GM06990 (cell line): ENCODE measurements around the gene OR4F6.

Source experiments
- DNase-seq: peaks from one replicate; pipeline ENCODE4 v3.0.0-alpha.2; 2011; ENCODE audit not compliant: insufficient read length; ENCODE audit errors: extremely low read depth
- H3K27me3 ChIP-seq: replicated peaks from 2 replicates; pipeline ENCODE4 v1.6.0; 2011; ENCODE audit warnings: low read length; ENCODE audit not compliant: control insufficient read depth, insufficient read depth
- H3K36me3 ChIP-seq: 2 replicates; pipeline ENCODE4 v1.5.1; 2011; ENCODE audit warnings: low read length; ENCODE audit not compliant: control insufficient read depth, insufficient read depth
- H3K4me3 ChIP-seq: replicated peaks from 2 replicates; pipeline ENCODE4 v1.5.1; 2011; ENCODE audit warnings: low read depth, mild to moderate bottlenecking, control low read depth, low read length
- CTCF ChIP-seq: IDR thresholded peaks from 2 replicates; pipeline ENCODE4 v1.5.1; 2011; ENCODE audit warnings: low read length, control low read depth, mild to moderate bottlenecking, inconsistent platforms; ENCODE audit not compliant: insufficient read depth, poor library complexity, severe bottlenecking

Gene OR4F6

GRCh38 chr15:101805605-101806345, 2.5 kb downstream of the OR4F6 start:
- Histone ChIP-seq H3K36me3 (no peaks in the 10 kb centered on the region), H3K27me3 (no peaks in the 10 kb centered on the region), H3K4me3 (no peak overlapping the region)
- no peak for TF ChIP-seq CTCF
- no peak for DNase-seq

- no peak overlapping the region for H3K4me3 ChIP-seq
- no peak for DNase-seq
- TF ChIP-seq CTCF: no peak
- no peaks in the 10 kb centered on the region for H3K36me3 ChIP-seq
- H3K27me3 ChIP-seq: no peaks in the 10 kb centered on the region
These were observed 4.1 kb downstream of the OR4F6 start for GRCh38 chr15:101807345-101807945.

GRCh38 chr15:101808201-101808600, 4.9 kb downstream of the OR4F6 start:
- no peaks in the 10 kb centered on the region for H3K36me3 ChIP-seq
- H3K27me3 ChIP-seq: no peaks in the 10 kb centered on the region
- H3K4me3 ChIP-seq: no peak overlapping the region
- no peak for DNase-seq
- TF ChIP-seq CTCF: no peak

GRCh38 chr15:101810456-101810855, 7.1 kb downstream of the OR4F6 start:
- Histone ChIP-seq H3K36me3 (no peaks in the 10 kb centered on the region), H3K4me3 (no peak overlapping the region), H3K27me3 (no peaks in the 10 kb centered on the region)
- no peak for TF ChIP-seq CTCF
- DNase-seq: no peak

- Histone ChIP-seq H3K27me3 (no peaks in the 10 kb centered on the region), H3K4me3 (no peak overlapping the region), H3K36me3 (no peaks in the 10 kb centered on the region)
- TF ChIP-seq CTCF: no peak
- DNase-seq: no peak
These were observed 7.6 kb downstream of the OR4F6 start for GRCh38 chr15:101810876-101811275.
